Endothelial cell of umbilical vein (primary cell): ENCODE measurements around the gene ACTG1.

Source experiments
- EZH2 ChIP-seq: IDR thresholded peaks from 2 replicates; pipeline ENCODE4 v1.6.1; 2012; ENCODE audit warnings: borderline replicate concordance, low read depth, mild to moderate bottlenecking, moderate library complexity, low read length, inconsistent platforms; ENCODE audit not compliant: severe bottlenecking
- MYC ChIP-seq: IDR thresholded peaks from one replicate; pipeline ENCODE4 v1.6.1; 2011; ENCODE audit warnings: mild to moderate bottlenecking, low read depth, low read length
- POLR2A ChIP-seq: IDR thresholded peaks from 2 replicates; pipeline ENCODE4 v1.6.1; 2012; ENCODE audit warnings: low read depth, mild to moderate bottlenecking, control low read depth, low read length
- POLR2AphosphoS5 ChIP-seq: IDR thresholded peaks from 2 replicates; pipeline ENCODE4 v1.6.1; 2012; ENCODE audit warnings: low read depth, mild to moderate bottlenecking, control low read depth, low read length, moderate library complexity; ENCODE audit not compliant: insufficient read depth
- TF ChIP-seq, protein P1 (sequence below), 2 donors: IDR thresholded peaks; 1 replicate in 1 of 2; 2 replicates in 1 of 2; pipeline ENCODE4 v1.5.1; 2011; ENCODE audit warnings: low read length in 2 of 2, mild to moderate bottlenecking in 2 of 2, moderate library complexity in 2 of 2, control low read depth in 1 of 2, inconsistent platforms in 1 of 2, low read depth in 1 of 2; ENCODE audit not compliant: insufficient read depth in 1 of 2; ENCODE audit errors: extremely low read depth in 1 of 2

DNA sequence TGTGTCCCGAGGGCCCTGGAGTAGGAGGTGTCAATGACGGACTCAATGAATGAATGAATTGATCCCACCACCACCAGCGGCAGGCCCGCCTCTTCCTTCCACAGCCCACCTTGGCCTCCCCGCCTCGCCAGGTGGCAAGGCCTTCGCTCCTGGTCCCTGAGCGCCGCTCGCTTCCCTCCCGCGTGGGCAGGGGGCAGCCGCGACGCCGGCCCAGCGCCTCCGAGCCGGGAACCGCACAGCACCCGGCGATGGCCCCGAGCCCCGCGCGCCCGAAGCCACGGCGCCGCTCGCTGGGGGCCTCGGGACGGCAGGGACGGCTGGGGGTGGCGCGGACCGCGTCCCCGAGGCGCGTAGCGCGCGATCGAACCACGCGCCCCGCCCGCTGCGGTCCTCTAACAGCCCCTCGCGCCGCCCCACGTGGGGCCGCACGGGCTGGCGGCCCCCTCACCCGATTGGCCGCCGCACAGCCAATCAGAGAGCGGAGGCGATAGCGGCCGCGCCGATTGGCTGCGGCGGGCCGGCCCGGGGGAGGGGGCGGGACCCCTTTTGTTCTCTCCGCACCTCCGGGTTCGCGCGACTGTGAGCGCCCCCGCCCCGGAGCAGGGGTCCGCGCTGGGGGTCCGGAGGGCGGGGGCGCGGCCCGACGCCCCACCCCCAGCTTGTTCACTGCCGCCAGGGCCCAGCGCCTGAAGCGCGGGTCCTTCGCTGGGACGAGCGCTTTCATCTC is 31.4 kb downstream of the ACTG1 start:
- TF ChIP-seq POLR2A (no peak), POLR2AphosphoS5 (peak; percentile 47), EZH2 (no peak), MYC (no peak)
- TF ChIP-seq, protein P1, sequence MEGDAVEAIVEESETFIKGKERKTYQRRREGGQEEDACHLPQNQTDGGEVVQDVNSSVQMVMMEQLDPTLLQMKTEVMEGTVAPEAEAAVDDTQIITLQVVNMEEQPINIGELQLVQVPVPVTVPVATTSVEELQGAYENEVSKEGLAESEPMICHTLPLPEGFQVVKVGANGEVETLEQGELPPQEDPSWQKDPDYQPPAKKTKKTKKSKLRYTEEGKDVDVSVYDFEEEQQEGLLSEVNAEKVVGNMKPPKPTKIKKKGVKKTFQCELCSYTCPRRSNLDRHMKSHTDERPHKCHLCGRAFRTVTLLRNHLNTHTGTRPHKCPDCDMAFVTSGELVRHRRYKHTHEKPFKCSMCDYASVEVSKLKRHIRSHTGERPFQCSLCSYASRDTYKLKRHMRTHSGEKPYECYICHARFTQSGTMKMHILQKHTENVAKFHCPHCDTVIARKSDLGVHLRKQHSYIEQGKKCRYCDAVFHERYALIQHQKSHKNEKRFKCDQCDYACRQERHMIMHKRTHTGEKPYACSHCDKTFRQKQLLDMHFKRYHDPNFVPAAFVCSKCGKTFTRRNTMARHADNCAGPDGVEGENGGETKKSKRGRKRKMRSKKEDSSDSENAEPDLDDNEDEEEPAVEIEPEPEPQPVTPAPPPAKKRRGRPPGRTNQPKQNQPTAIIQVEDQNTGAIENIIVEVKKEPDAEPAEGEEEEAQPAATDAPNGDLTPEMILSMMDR (IDR thresholded peaks at IDR 0.05; ENCODE audit: extremely low read depth in 1 of 2, insufficient read depth in 1 of 2, low read depth in 1 of 2, low read length in 2 of 2): no peak
